ENCODE data around the gene DDO.
"Not testable (repeated sequence)": the region's sequence is repeated elsewhere in the genome, so short reads cannot be mapped to it uniquely, and the experiment has no call there.

DDO gene

GRCh38 chr6:110415086-110415916 lies at the start of gene DDO:
TSS of gene DDO (minus strand) at chr6:110415575. CDS start at chr6:110413462, 2,113 bp downstream.
- in situ Hi-C loops (cut with MboI; ENCODE audit: low sequenced_read_pairs), result no loop called here

- in situ Hi-C loops (cut with MboI; ENCODE audit: low sequenced_read_pairs), result no loop called here
These were observed 47.6 kb upstream of the DDO start for GRCh38 chr6:110462884-110463481.

GRCh38 chr6:110461376-110461775 lies 46.0 kb upstream of the DDO start:
- in situ Hi-C loops (cut with MboI; ENCODE audit: low sequenced_read_pairs), result no loop called here

- in situ Hi-C loops (cut with MboI; ENCODE audit: low sequenced_read_pairs), result no loop called here
These were observed 43.8 kb upstream of the DDO start for GRCh38 chr6:110459137-110459536.

- in situ Hi-C loops (cut with MboI; ENCODE audit: low sequenced_read_pairs), result no loop called here
These were observed 43.1 kb upstream of the DDO start for GRCh38 chr6:110458476-110458875.

- in situ Hi-C loops (cut with MboI; ENCODE audit: low sequenced_read_pairs), result not testable (repeated sequence)
These were observed 42.3 kb upstream of the DDO start for GRCh38 chr6:110457567-110458175.

- in situ Hi-C loops (cut with MboI; ENCODE audit: low sequenced_read_pairs), result no loop called here
These were observed 41.3 kb upstream of the DDO start for GRCh38 chr6:110456694-110457093.

- in situ Hi-C loops (cut with MboI; ENCODE audit: low sequenced_read_pairs), result no loop called here
These were observed 34.1 kb upstream of the DDO start for GRCh38 chr6:110449541-110449895.

GRCh38 chr6:110448846-110449540 lies 33.6 kb upstream of the DDO start:
- in situ Hi-C loops (cut with MboI; ENCODE audit: low sequenced_read_pairs), result no loop called here

GRCh38 chr6:110447761-110448160 lies 32.4 kb upstream of the DDO start:
- in situ Hi-C loops (cut with MboI; ENCODE audit: low sequenced_read_pairs), result no loop called here

GRCh38 chr6:110446405-110446804 lies 31.0 kb upstream of the DDO start:
- in situ Hi-C loops (cut with MboI; ENCODE audit: low sequenced_read_pairs), result no loop called here

- in situ Hi-C loops (cut with MboI; ENCODE audit: low sequenced_read_pairs), result no loop called here
These were observed 24.7 kb upstream of the DDO start for GRCh38 chr6:110440026-110440425.

- in situ Hi-C loops (cut with MboI; ENCODE audit: low sequenced_read_pairs), result no loop called here
These were observed 24.0 kb upstream of the DDO start for GRCh38 chr6:110439356-110439755.

GRCh38 chr6:110434961-110435602 lies 19.7 kb upstream of the DDO start:
- in situ Hi-C loops (cut with MboI; ENCODE audit: low sequenced_read_pairs), result no loop called here

- in situ Hi-C loops (cut with MboI; ENCODE audit: low sequenced_read_pairs), result no loop called here
These were observed 17.0 kb upstream of the DDO start for GRCh38 chr6:110432285-110432900.

- in situ Hi-C loops (cut with MboI; ENCODE audit: low sequenced_read_pairs), result no loop called here
These were observed 15.4 kb upstream of the DDO start for GRCh38 chr6:110430741-110431140.

- in situ Hi-C loops (cut with MboI; ENCODE audit: low sequenced_read_pairs), result no loop called here
These were observed 14.9 kb upstream of the DDO start for GRCh38 chr6:110430236-110430635.

GRCh38 chr6:110428153-110428552 lies 12.8 kb upstream of the DDO start:
- in situ Hi-C loops (cut with MboI; ENCODE audit: low sequenced_read_pairs), result no loop called here

- in situ Hi-C loops (cut with MboI; ENCODE audit: low sequenced_read_pairs), result no loop called here
These were observed 10.4 kb upstream of the DDO start for GRCh38 chr6:110425816-110426215.

- in situ Hi-C loops (cut with MboI; ENCODE audit: low sequenced_read_pairs), result no loop called here
These were observed 7.1 kb upstream of the DDO start for GRCh38 chr6:110422444-110422822.
